Ovary (tissue), 9 donors: ENCODE data around the gene CAPN13. TPM values are rescaled to one million over a fixed set of nuclear protein-coding genes. Genes with fewer than 3 reads are reported as not detected.

ENCODE experiments used
- DNase-seq, 5 donors: peaks; one replicate each; pipeline ENCODE4 v3.0.0-alpha.2; 2019 to 2020
- H3K27ac ChIP-seq, 2 donors: fragments of 200-600 bp; one replicate each; pipeline versions ENCODE4 v1.5.1 to v1.8.0; 2019 to 2022
- H3K27me3 ChIP-seq: fragments of 200-600 bp; one replicate; pipeline ENCODE4 v1.8.0; 2022
- H3K36me3 ChIP-seq: fragments of 200-600 bp; sonication (generic); one replicate; pipeline ENCODE4 v1.5.1; 2019
- H3K4me1 ChIP-seq: one replicate; pipeline ENCODE4 v1.8.1; 2013; ENCODE audit warnings: mild to moderate bottlenecking, moderate library complexity; ENCODE audit not compliant: insufficient read depth
- H3K4me3 ChIP-seq: fragments of 200-600 bp; sonication (generic); one replicate; pipeline ENCODE4 v1.5.1; 2017
- H3K9me3 ChIP-seq, 2 donors: fragments of 200-600 bp in 1 of 2; sonication (generic) in 1 of 2; one replicate each; pipeline versions ENCODE4 v1.5.1 to v1.8.1; 2013 to 2019; ENCODE audit warnings: mild to moderate bottlenecking in 1 of 2, moderate library complexity in 1 of 2
- EP300 ChIP-seq: sonication (generic); formaldehyde crosslinking; IDR thresholded peaks from one replicate; pipeline ENCODE4 v1.6.1; 2017; ENCODE audit warnings: antibody characterized with exemption
- POLR2A ChIP-seq: fragments of 450-650 bp; IDR thresholded peaks from one replicate; pipeline ENCODE4 v1.6.1; 2017; ENCODE audit warnings: antibody characterized with exemption, mild to moderate bottlenecking, moderate library complexity
- WGBS, 3 donors: extraction: QIAGEN DNeasy Blood & Tissue Kit in 1 of 3; methylation state at CpG; one replicate each; pipeline versions ENCODE4 v1.1.5 to v1.1.7; 2013 to 2017; 5-methylcytosine and 5-hydroxymethylcytosine counted together
- intact Hi-C, 4 donors: fragments of 100-400 bp; cut with DNase I; formaldehyde crosslinking; loops; one replicate each; pipeline versions ENCODE4 v1.11.0 to v1.15.1; 2022 to 2023
- polyA plus RNA-seq, 2 donors: library from polyadenylated mRNA; stranded (reverse); fragments of 200-250 nt in 1 of 2; fragments of 350-450 nt in 1 of 2; fragmentation: Illumina TruSeq in 1 of 2; extraction: RNeasy Lipid Tissue Mini Kit (QIAGEN cat#74804) in 1 of 2; gene quantifications; one replicate each; pipeline ENCODE4 v1.2.3, GENCODE V29; 2013 to 2014
- total RNA-seq, 7 donors: library from RNA; depleted of rRNA in 2 of 7; stranded (reverse); fragments of >200 nt in 2 of 7; fragmentation: NEBNext Ultra II Directional in 3 of 7; extraction: Animal tissue kit (Norgen Biotek cat#: 25700) in 3 of 7; gene quantifications; one replicate each; pipeline versions ENCODE4 v1.1.0 to v1.2.4, GENCODE V29; 2016 to 2023
- TF ChIP-seq, protein P1 (sequence below), 3 donors: fragments of 450-650 bp in 2 of 3; fragments of 200-600 bp in 1 of 3; IDR thresholded peaks; one replicate each; pipeline versions ENCODE4 v1.5.1 to v1.8.0; 2016 to 2022; ENCODE audit warnings: antibody characterized with exemption in 3 of 3, mild to moderate bottlenecking in 1 of 3
- donor health status: DM: no; HTN: no; CAD: no; lungs with moderate emphysema.
- donor health status: DM: no; HTN: no; CAD: no.
- donor health status: Bipolar disorder and iron deficiency.
- donor health status: DM: yes; HTN: yes; CAD: no.
- donor health status: DM: no; HTN: no; CAD: no.
- donor health status: DM: yes; HTN: yes; CAD: no.

The CAPN13 gene
- total and polyA plus RNA-seq, 9 donors = 0.05 to 2.5 (median 0.30) TPM; not detected in 4

DNA sequence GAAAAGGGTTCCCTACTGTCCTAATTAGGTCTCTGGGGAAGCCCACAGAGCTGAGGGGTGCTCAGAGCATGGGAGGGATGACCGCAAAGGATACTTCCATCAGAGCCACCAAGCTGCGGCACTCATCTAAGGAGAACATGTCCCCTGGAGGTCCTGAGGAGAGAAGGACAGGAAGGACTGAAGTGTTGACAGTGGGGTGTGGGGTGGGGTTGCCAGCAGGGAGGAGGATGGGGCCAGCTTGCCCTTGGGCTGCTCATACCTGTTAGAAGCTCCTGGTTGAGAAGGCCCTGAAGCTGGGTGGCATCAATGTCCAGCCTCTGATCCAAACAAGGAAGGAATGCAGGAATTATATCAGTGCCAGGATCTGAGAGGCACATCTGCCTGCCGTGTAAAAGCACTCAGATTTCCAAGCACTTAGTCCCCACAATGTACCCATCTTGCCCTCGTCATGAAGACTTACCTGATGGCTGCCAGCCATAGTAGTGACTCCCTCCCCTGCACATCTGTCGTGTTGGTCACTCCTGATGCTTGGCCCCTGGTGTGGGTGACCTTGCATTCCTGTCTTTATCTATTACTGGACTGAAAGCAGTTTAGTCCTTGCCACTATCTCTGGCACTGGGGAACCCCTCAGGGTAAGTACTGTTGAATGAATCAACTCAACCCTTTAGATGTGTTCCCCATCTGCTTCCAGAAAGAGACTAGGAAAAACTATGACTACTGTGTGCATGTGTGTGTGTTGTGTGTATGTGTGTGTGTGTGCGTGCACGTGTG lies 68.9 kb downstream of the CAPN13 start:
- no peak for DNase-seq
- Histone ChIP-seq H3K9me3 (no peaks in the 10 kb centered on the region), H3K27ac (no peak overlapping the region), H3K4me1 (no peaks in the 10 kb centered on the region), H3K36me3 (no peaks in the 10 kb centered on the region), H3K4me3 (no peak overlapping the region), H3K27me3 (no peaks in the 10 kb centered on the region)
- TF ChIP-seq POLR2A (no peak), EP300 (no peak)
- TF ChIP-seq, protein P1, sequence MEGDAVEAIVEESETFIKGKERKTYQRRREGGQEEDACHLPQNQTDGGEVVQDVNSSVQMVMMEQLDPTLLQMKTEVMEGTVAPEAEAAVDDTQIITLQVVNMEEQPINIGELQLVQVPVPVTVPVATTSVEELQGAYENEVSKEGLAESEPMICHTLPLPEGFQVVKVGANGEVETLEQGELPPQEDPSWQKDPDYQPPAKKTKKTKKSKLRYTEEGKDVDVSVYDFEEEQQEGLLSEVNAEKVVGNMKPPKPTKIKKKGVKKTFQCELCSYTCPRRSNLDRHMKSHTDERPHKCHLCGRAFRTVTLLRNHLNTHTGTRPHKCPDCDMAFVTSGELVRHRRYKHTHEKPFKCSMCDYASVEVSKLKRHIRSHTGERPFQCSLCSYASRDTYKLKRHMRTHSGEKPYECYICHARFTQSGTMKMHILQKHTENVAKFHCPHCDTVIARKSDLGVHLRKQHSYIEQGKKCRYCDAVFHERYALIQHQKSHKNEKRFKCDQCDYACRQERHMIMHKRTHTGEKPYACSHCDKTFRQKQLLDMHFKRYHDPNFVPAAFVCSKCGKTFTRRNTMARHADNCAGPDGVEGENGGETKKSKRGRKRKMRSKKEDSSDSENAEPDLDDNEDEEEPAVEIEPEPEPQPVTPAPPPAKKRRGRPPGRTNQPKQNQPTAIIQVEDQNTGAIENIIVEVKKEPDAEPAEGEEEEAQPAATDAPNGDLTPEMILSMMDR (IDR thresholded peaks at IDR 0.05) = no peak
- WGBS, 3 donors = 51 to 61% (median 54%) methylated on average over 7 of the region's 7 CpGs
- intact Hi-C loops = loop anchor here in 1 of 4 donors (10.0 kb wide), 1 partner anchor 426 kb away; no protein-coding TSS in a partner anchor

DNA sequence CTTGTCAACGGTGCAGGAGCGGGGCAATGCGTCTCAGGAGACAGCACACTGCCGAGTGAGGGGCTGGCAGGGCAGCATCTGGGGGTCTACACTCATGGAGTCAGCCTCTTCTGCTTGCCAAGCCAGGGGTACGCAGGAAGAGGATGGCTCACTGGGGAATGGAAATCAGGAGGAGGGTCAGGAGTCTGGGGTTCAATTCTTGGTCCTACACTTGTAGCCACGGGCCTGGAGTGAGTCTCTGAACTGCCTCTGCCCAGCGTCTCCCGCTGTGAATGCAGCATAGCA lies 70.0 kb downstream of the CAPN13 start:
- 79 to 84% (median 79%) methylated on average over 8 of the region's 8 CpGs for WGBS, 3 donors
- no peaks in the 10 kb centered on the region for H3K27me3 ChIP-seq
- TF ChIP-seq, protein P1 (IDR thresholded peaks at IDR 0.05) = no peak
- TF ChIP-seq POLR2A (no peak), EP300 (no peak)
- H3K9me3 ChIP-seq = no peaks in the 10 kb centered on the region
- no peak for DNase-seq
- H3K36me3 ChIP-seq = no peaks in the 10 kb centered on the region
- intact Hi-C loops = loop anchor here in 1 of 4 donors (10.0 kb wide), 1 partner anchor 428 kb away; no protein-coding TSS in a partner anchor
- no peak overlapping the region for H3K27ac ChIP-seq
- H3K4me3 ChIP-seq = no peak overlapping the region
- H3K4me1 ChIP-seq = no peaks in the 10 kb centered on the region

DNA sequence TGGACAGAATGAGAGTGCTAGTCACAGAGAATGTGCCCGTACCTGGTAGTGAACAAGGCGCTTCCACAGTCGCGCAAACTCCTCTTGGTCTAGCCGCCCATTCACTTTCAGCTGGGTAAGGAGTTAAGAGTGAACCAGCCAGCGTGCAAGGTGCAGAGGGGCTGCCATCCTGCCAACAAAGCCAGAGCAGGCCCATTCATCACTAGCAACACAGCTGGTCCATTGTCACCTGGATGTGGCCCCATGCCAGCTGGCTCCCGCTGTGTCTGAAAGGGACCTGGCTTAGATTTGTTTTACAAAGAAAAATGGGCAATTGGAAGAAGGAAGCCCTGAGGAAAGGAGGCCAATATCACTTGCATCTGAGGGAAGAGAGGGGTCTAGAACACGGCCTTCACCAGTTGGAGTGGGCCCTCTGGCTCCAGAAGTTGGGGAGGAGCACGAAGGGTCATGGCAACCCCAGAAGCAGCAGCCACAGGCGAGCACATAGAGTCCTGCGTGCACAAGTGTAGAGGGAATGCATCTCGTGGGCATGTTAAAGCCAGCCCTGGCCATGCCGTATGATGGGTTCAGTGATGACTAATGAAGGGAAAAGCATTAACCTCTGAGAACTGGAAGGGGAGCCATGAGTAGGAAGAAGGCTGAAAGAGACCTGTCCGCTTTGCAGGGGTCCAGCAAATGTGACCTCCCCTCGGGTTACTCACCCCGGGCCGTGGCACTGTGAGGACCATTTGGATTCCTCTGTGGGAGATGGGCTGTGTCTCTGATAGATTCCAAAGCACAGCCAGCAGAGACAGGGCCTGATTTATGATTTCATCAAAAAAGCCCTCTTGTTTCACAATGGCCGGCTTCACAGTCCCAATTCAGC lies 70.6 kb downstream of the CAPN13 start:
- Histone ChIP-seq H3K4me1 (no peaks in the 10 kb centered on the region), H3K27me3 (no peaks in the 10 kb centered on the region), H3K36me3 (no peaks in the 10 kb centered on the region), H3K27ac (no peak overlapping the region), H3K9me3 (no peaks in the 10 kb centered on the region), H3K4me3 (no peak overlapping the region)
- intact Hi-C loops = loop anchor here in 1 of 4 donors (10.0 kb wide), 1 partner anchor 428 kb away; no protein-coding TSS in a partner anchor
- no peak for DNase-seq
- 81 to 83% (median 83%) methylated on average over 18 of the region's 18 CpGs for WGBS, 3 donors
- TF ChIP-seq EP300 (no peak), POLR2A (no peak)
- TF ChIP-seq, protein P1 (IDR thresholded peaks at IDR 0.05) = no peak

DNA sequence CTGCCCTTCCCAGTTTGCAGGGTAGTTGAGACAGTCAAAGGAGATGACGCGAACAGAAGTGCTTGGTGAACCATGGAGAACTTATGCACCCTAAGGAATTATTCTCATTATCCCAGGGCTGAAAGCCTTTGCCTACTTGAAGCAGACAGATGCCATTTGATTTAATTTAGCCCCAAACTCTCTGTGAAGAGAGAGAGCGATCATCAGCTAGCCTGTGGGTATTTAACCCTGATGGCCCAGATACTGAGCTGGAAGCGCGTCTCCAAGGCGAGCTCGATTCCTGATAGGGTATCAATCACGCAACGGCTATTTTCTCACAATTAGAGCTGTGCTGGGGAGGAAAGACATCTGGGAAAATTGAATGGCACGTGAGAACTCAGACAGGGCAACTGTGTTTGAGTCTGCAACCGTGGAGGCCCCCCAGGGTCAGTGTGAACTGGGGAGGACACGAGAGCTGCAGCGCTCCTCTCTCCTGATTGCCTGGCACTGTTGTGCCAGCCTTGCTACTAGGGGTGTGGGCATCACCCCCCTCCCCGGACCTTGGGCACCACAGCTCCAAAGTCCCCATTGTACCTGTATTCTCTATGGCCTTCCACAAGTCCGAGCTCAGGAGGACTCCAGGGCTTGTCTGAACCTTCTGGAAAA lies 73.2 kb downstream of the CAPN13 start:
- no peak overlapping the region for H3K4me3 ChIP-seq
- no peaks in the 10 kb centered on the region for H3K9me3 ChIP-seq
- WGBS, 3 donors = 68 to 74% (median 71%) methylated on average over 15 of the region's 15 CpGs
- H3K4me1 ChIP-seq = no peaks in the 10 kb centered on the region
- H3K36me3 ChIP-seq = no peaks in the 10 kb centered on the region
- no peak for DNase-seq
- TF ChIP-seq POLR2A (no peak), EP300 (no peak)
- TF ChIP-seq, protein P1 (IDR thresholded peaks at IDR 0.05) = no peak
- intact Hi-C loops = loop anchor here in 1 of 4 donors (10.0 kb wide), 1 partner anchor 431 kb away; no protein-coding TSS in a partner anchor
- H3K27me3 ChIP-seq = no peaks in the 10 kb centered on the region
- H3K27ac ChIP-seq = no peak overlapping the region
